Activated T-helper 17 cell treated with anti-CD3 and anti-CD28 coated beads, Interleukin-2, amount 50 U/mL, for 72 hours (primary cell): ENCODE results near the gene SLC4A8. TPM values are rescaled to one million over a fixed set of nuclear protein-coding genes. Genes with fewer than 3 reads are reported as not detected.
A peak's percentile ranks its signal among the peaks of the same experiment; 100 is the strongest.

ENCODE experiments used
- ATAC-seq: fragments of 150-1000 bp; cut with Tn5 transposase; replicated peaks from 2 replicates; pipeline ENCODE4 v1.10.0; 2021; ENCODE audit warnings: mild to moderate bottlenecking, moderate library complexity
- H3K27ac Mint-ChIP-seq: one replicate; pipeline ENCODE4 v1.8.0; 2022; ENCODE audit warnings: mixed read lengths
- H3K27me3 Mint-ChIP-seq: one replicate; pipeline ENCODE4 v1.8.0; 2022; ENCODE audit warnings: mixed read lengths
- H3K36me3 Mint-ChIP-seq: one replicate; pipeline ENCODE4 v1.8.0; 2022; ENCODE audit warnings: low read depth, mild to moderate bottlenecking, mixed read lengths
- H3K4me1 Mint-ChIP-seq: one replicate; pipeline ENCODE4 v1.8.0; 2022; ENCODE audit warnings: mixed read lengths
- H3K4me3 Mint-ChIP-seq: one replicate; pipeline ENCODE4 v1.8.0; 2022; ENCODE audit warnings: mild to moderate bottlenecking, mixed read lengths
- H3K9me3 Mint-ChIP-seq: one replicate; pipeline ENCODE4 v1.8.0; 2022; ENCODE audit warnings: mixed read lengths
- total RNA-seq, 2 donors: library from RNA; stranded (reverse); gene quantifications; one replicate each; pipeline ENCODE4 v1.2.3, GENCODE V29; 2022

SLC4A8 gene
- total RNA-seq: 1 to 10 TPM; 2.2 to 8.0 TPM

DNA sequence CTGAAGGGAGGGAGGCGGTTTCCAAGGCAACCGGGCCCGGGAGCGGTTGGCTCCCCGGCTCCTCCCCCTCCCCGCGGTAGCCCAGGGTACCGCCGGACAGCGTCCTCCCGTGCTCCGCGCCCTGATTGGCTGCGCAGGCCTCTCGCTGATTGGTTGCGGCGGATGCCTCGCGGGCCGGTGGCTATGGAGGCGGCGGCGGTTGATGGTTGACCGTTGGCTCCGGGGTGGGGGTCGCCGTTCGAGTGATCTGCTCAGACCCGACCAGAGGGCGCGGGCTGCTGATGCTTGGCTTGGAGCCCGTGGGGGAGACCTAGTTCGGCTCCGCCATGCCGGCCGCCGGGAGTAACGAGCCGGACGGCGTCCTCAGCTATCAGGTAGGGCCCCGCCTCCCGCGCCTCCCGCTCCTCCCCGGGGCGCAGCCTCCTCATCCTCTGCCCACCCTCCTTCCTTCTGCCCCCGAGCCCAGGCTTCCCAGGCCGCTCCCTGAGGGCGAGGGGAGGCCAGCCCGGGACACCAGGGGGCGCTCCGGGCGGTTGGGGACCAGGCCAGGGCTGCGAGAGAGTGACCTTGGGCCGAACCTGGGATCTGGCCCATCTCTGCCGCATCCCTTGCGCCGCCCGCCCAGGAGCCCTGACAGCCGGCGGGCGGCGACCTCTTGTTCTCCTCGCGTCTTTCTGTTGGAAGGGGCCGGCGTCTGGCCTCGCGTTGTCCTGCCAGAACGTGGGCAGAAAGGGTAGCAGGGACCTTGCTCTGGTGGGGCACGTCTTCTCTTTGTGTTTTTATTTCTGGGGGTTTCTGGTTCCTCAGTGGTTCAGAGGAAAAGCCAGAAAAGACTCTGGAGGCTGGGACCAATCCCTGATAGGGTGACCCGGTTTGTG lies at the start of gene SLC4A8:
SLC4A8 (plus strand) TSS at position 170 of the 878 bp plus-strand sequence; CDS start at position 327, 157 bp downstream.
- Mint-ChIP-seq H3K9me3 (no peaks in the 10 kb centered on the region), H3K4me3 (peak within 1 kb of the TSS; percentile 84), H3K36me3 (no peaks in the 10 kb centered on the region), H3K27me3 (no peaks in the 10 kb centered on the region), H3K4me1 (no peaks in the 10 kb centered on the region), H3K27ac (peak within 1 kb of the TSS; percentile 32)
- peak; percentile 96 for ATAC-seq

DNA sequence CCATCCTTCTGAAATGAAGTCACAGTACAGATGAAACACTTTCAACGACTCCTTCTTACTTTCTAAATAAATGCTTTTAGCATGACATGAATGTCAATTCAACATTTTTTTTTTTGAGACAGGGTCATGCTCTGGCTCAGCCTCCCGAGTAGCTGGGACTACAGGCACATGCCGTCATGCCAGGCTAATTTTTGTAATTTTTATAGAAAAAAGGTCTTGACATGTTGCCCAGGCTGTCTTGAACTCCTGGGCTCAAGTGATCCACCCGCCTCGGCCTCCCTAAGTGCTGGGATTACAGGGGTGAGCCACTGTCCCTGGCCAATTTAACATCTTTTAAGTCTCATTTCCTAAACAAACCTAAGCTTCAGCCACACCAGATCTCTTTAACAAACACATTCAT lies 49.8 kb upstream of the SLC4A8 start:
- Mint-ChIP-seq H3K27ac (peak overlapping the region; percentile 69), H3K9me3 (no peaks in the 10 kb centered on the region), H3K36me3 (peaks cover 22% of the 10 kb centered on the region), H3K27me3 (no peaks in the 10 kb centered on the region), H3K4me1 (peaks cover 9% of the 10 kb centered on the region), H3K4me3 (no peak overlapping the region)
- ATAC-seq: no peak

DNA sequence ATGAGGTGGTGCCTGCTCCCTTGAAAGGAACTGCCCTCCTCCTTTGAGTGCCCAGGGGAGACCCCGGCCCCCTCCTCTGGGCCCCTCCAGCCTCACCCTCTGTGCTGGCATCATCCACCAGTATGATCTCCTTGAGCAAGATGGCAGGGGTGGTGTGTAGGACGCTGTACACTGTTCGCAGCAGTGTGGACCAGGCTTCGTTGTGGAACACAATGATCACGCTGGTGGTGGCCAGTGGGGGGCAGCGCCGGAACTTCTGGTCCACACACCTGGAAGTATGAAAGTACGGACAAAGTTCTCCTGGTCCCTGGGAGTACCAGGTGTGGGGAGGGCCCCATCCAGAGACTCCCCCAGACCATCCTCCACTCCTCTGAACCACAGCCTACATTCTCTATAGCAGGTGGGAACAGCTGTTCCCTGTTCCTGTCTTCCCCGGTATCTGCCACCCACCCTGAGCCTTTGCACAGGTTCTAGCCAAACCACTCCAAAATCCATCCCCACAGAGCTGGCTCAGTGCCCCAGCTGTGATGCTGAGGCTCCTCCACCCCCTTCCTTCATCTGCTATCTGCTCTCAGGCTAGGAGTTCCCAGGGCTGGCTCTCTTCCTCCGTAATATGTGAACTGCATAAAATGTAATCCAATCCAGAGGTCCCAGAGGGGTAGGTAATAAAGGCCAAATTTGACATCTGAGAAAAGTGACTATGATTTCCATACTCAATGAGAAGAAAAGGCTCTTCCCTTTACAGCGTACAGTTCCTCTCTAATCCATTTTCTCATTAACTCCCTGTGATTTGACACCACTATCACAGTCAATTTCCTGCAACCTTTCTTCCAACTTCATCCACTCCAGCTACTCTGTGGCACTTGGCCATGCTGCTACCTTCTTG lies 47.3 kb upstream of the SLC4A8 start:
- Mint-ChIP-seq H3K27ac (no peak overlapping the region), H3K9me3 (no peaks in the 10 kb centered on the region), H3K36me3 (peaks cover 43% of the 10 kb centered on the region), H3K4me1 (peaks cover under 1% of the 10 kb centered on the region), H3K27me3 (no peaks in the 10 kb centered on the region), H3K4me3 (no peak overlapping the region)
- ATAC-seq: no peak

DNA sequence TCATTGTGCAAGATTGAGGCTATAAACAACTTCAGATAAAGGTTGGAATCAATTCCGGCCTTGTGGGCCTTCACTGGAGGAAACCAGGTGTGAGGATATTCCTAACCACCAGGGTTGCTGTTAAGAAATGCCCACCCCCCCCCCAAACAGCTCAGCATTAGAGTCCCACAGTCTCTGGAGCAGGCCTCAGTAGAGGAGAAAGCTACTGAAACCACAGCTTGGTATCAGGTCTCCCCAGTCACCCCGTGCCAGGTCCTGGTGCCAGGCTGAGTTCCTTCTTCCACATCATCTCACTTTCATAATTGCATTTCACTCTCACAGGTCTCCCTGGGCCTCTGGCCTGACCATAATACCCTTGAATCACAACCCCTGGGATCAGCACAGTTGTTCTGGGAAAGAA lies 45.9 kb upstream of the SLC4A8 start:
- peak; percentile 14 for ATAC-seq
- H3K27me3 Mint-ChIP-seq: no peaks in the 10 kb centered on the region
- H3K27ac Mint-ChIP-seq: no peak overlapping the region
- H3K4me1 Mint-ChIP-seq: peaks cover 11% of the 10 kb centered on the region
- no peaks in the 10 kb centered on the region for H3K9me3 Mint-ChIP-seq
- no peak overlapping the region for H3K4me3 Mint-ChIP-seq
- H3K36me3 Mint-ChIP-seq: peaks cover 39% of the 10 kb centered on the region

DNA sequence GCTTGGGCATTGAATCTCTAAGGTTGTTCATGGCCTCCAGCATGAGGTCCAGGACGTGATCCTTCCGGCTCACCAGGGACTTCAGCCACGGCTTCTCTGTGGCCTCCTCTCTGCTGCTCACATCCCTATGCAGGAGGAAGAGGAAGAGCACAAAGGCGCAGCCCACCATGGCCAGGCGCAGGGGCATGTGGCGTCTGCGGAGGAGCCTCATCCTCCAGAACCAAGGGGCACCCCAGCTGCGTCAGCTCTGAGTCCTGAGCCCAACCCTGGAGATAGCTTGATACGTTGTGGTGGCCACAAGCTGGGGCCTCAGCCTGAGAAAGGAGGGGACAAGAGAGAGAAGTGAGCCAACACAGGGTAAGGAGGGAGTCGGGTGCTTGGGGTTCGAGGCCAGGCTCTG lies 45.1 kb upstream of the SLC4A8 start:
- no peak overlapping the region for H3K27ac Mint-ChIP-seq
- H3K27me3 Mint-ChIP-seq: no peaks in the 10 kb centered on the region
- H3K9me3 Mint-ChIP-seq: no peaks in the 10 kb centered on the region
- peaks cover 16% of the 10 kb centered on the region for H3K4me1 Mint-ChIP-seq
- H3K36me3 Mint-ChIP-seq: peaks cover 38% of the 10 kb centered on the region
- ATAC-seq: no peak
- no peak overlapping the region for H3K4me3 Mint-ChIP-seq

DNA sequence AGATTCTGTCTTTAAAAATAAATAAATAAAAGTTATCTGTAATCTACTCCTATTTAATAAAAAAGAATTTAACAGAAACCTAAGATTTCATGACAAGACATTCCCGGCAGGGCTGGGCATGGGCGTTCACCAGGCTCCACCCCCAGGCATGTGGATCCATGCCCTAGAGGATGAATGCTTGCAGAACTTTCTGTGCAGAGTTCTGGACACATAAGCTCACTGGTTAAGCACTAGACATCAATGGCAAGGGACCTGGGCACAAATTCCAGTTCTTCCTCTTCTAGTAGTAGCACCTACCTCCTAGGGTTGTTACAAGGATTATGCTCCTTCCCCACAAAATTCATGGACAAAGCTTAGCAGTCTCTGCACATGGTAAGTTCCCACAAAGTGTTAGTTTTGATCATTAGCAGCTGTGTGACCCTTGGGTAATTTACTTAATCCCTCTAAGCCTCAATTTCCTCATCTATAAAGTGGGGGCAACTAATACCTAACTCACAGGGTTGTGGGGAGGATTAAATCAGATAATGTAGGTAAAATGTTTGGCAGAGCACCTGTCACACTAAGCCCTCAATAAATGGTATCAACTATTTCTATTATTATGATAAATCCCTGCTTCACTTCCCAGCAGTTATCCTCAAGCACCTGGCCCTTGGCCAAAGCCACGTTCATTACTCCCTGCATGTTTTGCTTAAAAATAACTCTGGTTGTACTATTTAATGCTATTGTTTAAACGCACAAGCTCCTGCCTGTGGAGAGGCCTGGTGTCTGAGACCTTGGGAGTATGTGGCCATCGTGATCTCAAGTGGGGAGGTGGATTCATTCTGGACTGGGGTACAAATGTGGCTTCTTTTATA lies 43.2 kb upstream of the SLC4A8 start:
- Mint-ChIP-seq H3K9me3 (no peaks in the 10 kb centered on the region), H3K27me3 (no peaks in the 10 kb centered on the region), H3K36me3 (peaks cover 32% of the 10 kb centered on the region), H3K4me1 (peaks cover 16% of the 10 kb centered on the region), H3K27ac (peak overlapping the region; percentile 46), H3K4me3 (no peak overlapping the region)
- no peak for ATAC-seq

DNA sequence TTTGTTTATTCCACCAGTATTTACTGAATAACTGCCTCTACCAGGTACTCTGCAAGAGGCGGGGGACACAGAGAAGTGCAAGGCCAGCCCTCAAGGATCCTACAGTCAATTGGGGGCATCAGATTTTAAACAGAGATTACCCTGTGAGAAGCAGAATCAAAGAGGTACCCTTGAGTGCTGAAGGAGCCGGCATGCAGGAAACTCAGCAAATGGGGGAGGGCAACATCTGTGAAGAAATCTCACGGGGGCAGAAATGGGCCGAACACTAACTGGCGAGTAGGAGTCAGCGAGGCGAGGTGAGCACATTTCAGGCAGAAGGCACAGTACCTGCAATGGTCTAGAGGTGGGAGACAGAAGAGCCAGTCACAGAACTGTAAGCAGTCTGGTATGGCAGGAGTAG lies 42.5 kb upstream of the SLC4A8 start:
- no peak overlapping the region for H3K4me3 Mint-ChIP-seq
- H3K27me3 Mint-ChIP-seq: no peaks in the 10 kb centered on the region
- ATAC-seq: no peak
- H3K9me3 Mint-ChIP-seq: no peaks in the 10 kb centered on the region
- peaks cover 32% of the 10 kb centered on the region for H3K36me3 Mint-ChIP-seq
- H3K4me1 Mint-ChIP-seq: peaks cover 16% of the 10 kb centered on the region
- peak overlapping the region; percentile 46 for H3K27ac Mint-ChIP-seq

DNA sequence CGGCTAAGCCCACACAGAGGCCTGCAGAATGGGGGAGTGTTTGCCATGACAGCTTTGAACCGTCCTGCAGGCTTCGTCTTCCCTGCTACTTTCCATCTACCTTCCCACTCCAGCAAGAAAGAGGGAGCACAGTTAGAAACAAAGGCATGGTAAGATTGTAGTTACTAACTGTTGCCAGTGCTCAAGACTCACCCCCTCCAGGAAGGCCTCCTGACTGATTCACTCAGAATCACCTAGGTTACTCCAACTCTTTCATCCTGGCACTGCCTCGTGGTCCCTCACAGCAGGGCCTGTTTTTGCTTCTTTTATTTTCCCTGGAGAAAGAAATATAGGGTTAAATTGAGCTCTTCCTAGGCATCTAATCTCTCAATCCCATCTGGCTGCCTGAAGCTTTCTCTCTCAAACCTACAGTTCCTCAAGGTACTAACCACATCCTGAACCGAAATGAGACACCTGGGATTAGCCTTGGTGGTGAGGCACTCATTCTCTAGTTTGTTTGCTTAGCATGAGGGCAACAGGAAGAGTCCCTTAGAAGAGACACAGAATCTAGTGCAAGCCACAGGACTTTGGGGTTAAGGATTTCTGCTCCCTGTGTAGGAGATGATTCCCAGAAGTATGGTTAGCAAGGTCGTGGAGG lies 41.2 kb upstream of the SLC4A8 start:
- Mint-ChIP-seq H3K27me3 (no peaks in the 10 kb centered on the region), H3K9me3 (no peaks in the 10 kb centered on the region), H3K4me1 (peaks cover 20% of the 10 kb centered on the region), H3K36me3 (peaks cover 21% of the 10 kb centered on the region), H3K4me3 (no peak overlapping the region), H3K27ac (peak overlapping the region; percentile 5)
- ATAC-seq: peak; percentile 67

DNA sequence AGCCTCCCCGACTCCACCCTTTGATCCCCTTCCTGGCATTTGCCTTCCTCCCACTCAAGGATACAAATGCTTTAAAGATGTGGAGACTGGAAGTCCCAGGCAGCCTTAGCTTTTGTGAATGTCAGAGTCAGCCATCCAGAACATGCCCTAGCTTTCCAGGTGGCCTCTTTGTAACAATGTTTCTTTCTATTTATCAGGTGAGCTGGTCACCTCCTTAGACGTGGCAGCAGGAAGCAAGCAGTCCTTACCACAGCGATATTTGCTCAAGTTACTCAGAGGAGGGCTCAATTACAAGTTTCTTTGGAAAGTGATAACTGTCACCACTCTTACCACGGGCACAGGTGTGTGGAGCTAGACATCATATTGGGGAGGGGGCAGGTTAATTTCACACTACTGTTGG lies 38.3 kb upstream of the SLC4A8 start:
- Mint-ChIP-seq H3K27me3 (no peaks in the 10 kb centered on the region), H3K4me3 (no peak overlapping the region), H3K4me1 (peaks cover 37% of the 10 kb centered on the region), H3K27ac (no peak overlapping the region), H3K36me3 (peaks cover 7% of the 10 kb centered on the region), H3K9me3 (no peaks in the 10 kb centered on the region)
- no peak for ATAC-seq

DNA sequence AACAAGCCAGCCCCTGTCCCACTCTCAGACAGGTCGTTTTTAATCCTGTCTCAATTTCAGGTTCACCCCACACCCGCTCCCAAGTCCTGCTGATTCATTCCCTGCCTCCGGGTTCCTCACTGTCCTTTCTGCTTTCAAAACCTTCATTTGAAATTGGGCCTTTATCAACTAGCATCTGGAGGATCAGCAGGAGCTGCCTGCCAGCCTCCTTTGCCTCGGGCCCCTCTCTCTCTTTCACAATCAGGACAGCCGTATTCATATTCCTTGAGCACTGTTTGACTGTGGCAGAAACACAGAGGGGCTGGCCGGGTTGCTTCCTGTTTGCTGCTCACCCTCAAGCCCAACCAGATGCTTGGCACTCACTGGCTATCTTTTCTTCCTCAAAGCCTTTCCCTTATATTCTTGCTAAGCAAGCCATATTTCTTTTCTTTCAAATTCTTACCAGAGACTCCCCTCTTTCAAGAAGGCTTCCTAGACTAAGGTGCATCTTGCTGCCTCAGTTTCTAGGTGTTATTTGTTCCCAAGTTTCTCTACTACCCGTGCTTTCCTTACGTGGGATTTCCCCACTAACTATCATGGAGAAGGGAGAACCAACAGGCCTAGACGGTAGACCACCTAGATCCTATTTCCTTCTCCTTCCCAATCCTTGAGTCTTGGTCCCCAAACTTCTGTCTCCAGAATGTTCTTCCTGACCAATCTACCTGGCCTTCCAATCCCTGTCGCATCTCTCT lies 36.4 kb upstream of the SLC4A8 start:
- Mint-ChIP-seq H3K27ac (no peak overlapping the region), H3K4me3 (no peak overlapping the region), H3K36me3 (no peaks in the 10 kb centered on the region), H3K27me3 (no peaks in the 10 kb centered on the region), H3K9me3 (no peaks in the 10 kb centered on the region), H3K4me1 (peaks cover 37% of the 10 kb centered on the region)
- ATAC-seq: no peak

DNA sequence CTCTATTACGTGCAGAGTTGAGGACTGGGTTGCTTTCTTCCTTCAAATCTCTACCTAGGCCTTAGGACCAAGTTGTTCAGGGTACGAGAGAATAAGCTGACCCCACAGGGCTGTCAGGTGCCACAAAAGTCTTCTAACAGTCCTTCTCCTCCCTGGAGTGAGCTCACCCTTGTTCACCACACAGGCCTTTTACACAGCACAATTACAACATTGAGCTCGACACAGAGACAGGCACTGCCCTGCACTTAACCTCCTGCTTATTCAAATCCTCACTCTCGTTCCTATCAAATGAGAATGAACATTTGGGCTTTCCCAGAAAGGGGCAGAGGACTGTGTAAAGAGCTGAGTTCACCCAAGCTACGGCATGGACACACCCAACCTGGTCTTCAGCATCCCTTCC lies 35.8 kb upstream of the SLC4A8 start:
- Mint-ChIP-seq H3K4me3 (no peak overlapping the region), H3K36me3 (no peaks in the 10 kb centered on the region), H3K27me3 (no peaks in the 10 kb centered on the region), H3K27ac (no peak overlapping the region), H3K4me1 (peaks cover 37% of the 10 kb centered on the region), H3K9me3 (no peaks in the 10 kb centered on the region)
- no peak for ATAC-seq

DNA sequence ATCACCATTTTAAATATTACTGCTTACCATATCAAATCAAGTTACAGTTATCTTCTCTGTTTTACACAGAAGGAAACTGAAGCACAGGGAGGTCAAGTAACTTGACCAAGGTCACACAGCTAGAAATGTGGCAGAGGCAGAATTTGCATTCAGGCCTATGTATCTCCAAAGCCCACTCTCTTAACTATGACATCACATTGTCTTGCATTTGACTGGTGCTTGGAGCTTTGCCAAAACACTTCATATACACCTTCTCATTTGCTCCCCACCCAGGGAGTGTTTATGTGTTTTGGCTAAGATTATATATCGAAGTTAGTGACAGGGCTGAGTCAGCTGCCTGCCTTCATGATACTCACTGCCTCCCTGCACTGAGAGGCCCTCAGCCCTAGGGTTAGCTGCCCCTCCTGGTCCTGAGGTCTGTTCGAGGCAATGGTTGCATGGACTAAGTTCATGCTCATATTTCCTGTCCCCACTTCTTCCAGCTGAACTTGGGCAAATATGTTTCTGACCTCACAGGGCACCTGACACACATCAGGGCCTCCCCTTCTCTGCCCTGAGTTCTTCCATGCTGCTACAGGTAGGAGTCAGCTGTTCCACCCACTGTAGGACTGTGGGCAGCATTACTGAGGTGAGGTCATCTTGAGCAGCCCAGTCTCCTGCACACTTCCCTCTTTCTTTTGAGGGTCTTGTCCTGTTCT lies 35.2 kb upstream of the SLC4A8 start:
- Mint-ChIP-seq H3K4me1 (peaks cover 36% of the 10 kb centered on the region), H3K9me3 (no peaks in the 10 kb centered on the region), H3K27ac (peak overlapping the region; percentile 39), H3K36me3 (no peaks in the 10 kb centered on the region), H3K4me3 (no peak overlapping the region), H3K27me3 (no peaks in the 10 kb centered on the region)
- ATAC-seq: peak; percentile 65

DNA sequence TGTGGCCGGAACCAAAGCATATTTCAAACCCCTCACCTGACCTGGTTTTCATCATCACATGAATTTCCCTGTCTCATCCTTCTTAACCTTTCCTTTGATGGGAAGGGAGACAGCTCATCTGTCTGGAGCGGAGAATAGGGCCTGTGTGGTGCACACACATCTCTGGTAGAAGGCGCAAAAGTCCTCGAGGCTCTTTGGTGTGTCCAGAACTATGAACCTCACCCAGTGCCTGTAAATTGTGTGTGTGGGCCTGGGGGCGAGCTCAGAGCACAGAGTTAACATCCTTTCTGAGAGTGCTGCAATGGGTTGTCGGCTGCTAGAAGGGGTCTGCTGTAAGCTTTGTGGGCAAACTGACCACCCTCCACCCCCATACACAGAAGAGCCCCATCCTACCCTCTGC lies 34.2 kb upstream of the SLC4A8 start:
- Mint-ChIP-seq H3K36me3 (no peaks in the 10 kb centered on the region), H3K27ac (peak overlapping the region; percentile 76), H3K9me3 (no peaks in the 10 kb centered on the region), H3K27me3 (no peaks in the 10 kb centered on the region), H3K4me3 (peak overlapping the region; percentile 84), H3K4me1 (peaks cover 41% of the 10 kb centered on the region)
- ATAC-seq: no peak
